ENCODE results near the gene UBE2B.
"Not testable (repeated sequence)": the region's sequence is repeated elsewhere in the genome, so short reads cannot be mapped to it uniquely, and the experiment has no call there.

The UBE2B gene

GRCh38 chr5:134421038-134421437, 49.7 kb downstream of the UBE2B start:
- not testable (repeated sequence) for H3K4me1 ChIP-seq (ENCODE audit: control insufficient read depth in 1 of 2, insufficient read depth in 2 of 2, low read length in 2 of 2); H3K27ac ChIP-seq (ENCODE audit: low read length); H3K9me3 ChIP-seq (ENCODE audit: control insufficient read depth in 1 of 2, low read length in 2 of 2); H3K4me3 ChIP-seq (ENCODE audit: low read depth in 1 of 2, low read length in 2 of 2); H3K36me3 ChIP-seq (ENCODE audit: control insufficient read depth in 1 of 2, insufficient read depth in 2 of 2, low read length in 2 of 2); H3K27me3 ChIP-seq (ENCODE audit: low read depth, low read length)

GRCh38 chr5:134422791-134423365, 51.5 kb downstream of the UBE2B start:
- H3K4me3 ChIP-seq (ENCODE audit: low read depth in 1 of 2, low read length in 2 of 2), result no peak overlapping the region
- no peaks in the 10 kb centered on the region for H3K4me1 ChIP-seq (ENCODE audit: control insufficient read depth in 1 of 2, insufficient read depth in 2 of 2, low read length in 2 of 2)
- H3K27ac ChIP-seq (ENCODE audit: low read length), result no peak overlapping the region
- H3K27me3 ChIP-seq (ENCODE audit: low read depth, low read length), result no peaks in the 10 kb centered on the region
- peaks cover 0 to 4% of the 10 kb centered on the region in 2 donors for H3K9me3 ChIP-seq (ENCODE audit: control insufficient read depth in 1 of 2, low read length in 2 of 2)
- no peaks in the 10 kb centered on the region for H3K36me3 ChIP-seq (ENCODE audit: control insufficient read depth in 1 of 2, insufficient read depth in 2 of 2, low read length in 2 of 2)

DNA sequence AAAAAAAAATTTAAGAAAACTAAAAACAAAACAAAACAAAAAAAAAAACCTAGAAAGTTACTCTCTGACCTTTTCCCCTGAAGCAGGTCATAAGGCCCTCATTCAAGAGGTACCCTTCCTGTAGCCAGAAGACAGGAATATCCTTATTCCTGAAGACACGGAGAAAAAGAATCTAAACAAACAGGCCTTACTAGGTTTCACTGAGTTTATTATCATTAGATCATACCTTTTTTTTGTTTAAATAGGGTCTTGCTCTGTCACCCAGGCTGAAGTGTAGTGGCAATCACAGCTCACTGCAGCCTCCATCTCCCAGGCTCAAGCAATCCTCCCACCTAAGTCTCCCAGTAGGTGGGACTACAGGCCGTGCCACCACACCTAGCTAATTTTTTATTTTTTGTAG, 52.0 kb downstream of the UBE2B start:
- H3K4me3 ChIP-seq (ENCODE audit: low read depth in 1 of 2, low read length in 2 of 2), result no peak overlapping the region
- H3K27me3 ChIP-seq (ENCODE audit: low read depth, low read length), result no peaks in the 10 kb centered on the region
- no peaks in the 10 kb centered on the region for H3K4me1 ChIP-seq (ENCODE audit: control insufficient read depth in 1 of 2, insufficient read depth in 2 of 2, low read length in 2 of 2)
- H3K36me3 ChIP-seq (ENCODE audit: control insufficient read depth in 1 of 2, insufficient read depth in 2 of 2, low read length in 2 of 2), result no peaks in the 10 kb centered on the region
- H3K27ac ChIP-seq (ENCODE audit: low read length), result no peak overlapping the region
- peaks cover 0 to 4% of the 10 kb centered on the region in 2 donors for H3K9me3 ChIP-seq (ENCODE audit: control insufficient read depth in 1 of 2, low read length in 2 of 2)

DNA sequence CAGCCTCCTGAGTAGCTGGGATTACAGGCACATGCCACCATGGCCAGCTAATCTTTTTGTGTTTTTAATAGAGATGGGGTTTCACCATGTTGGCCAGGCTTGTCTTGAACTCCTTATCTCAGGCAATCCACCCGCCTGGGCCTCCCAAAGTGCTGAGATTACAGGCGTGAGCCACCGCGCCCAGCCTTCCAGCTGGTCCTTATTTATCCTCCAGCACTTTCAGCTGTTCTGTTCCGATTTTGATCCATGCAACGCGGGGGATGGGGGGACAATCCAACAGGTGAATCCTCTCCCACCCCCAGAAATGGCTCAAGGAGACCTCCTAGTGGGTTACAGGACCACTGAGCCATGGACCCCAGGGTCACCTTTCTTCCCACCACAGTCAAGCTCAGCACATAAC, 55.0 kb downstream of the UBE2B start:
- Histone ChIP-seq H3K36me3 (ENCODE audit: control insufficient read depth in 1 of 2, insufficient read depth in 2 of 2, low read length in 2 of 2) (no peaks in the 10 kb centered on the region), H3K4me1 (ENCODE audit: control insufficient read depth in 1 of 2, insufficient read depth in 2 of 2, low read length in 2 of 2) (no peaks in the 10 kb centered on the region)

GRCh38 chr5:134427540-134428041, 56.2 kb downstream of the UBE2B start:
- no peaks in the 10 kb centered on the region for H3K4me1 ChIP-seq (ENCODE audit: control insufficient read depth in 1 of 2, insufficient read depth in 2 of 2, low read length in 2 of 2)
- no peaks in the 10 kb centered on the region for H3K9me3 ChIP-seq (ENCODE audit: control insufficient read depth in 1 of 2, low read length in 2 of 2)
- H3K36me3 ChIP-seq (ENCODE audit: control insufficient read depth in 1 of 2, insufficient read depth in 2 of 2, low read length in 2 of 2), result no peaks in the 10 kb centered on the region
- no peaks in the 10 kb centered on the region for H3K27me3 ChIP-seq (ENCODE audit: low read depth, low read length)
- H3K4me3 ChIP-seq (ENCODE audit: low read depth in 1 of 2, low read length in 2 of 2), result no peak overlapping the region
- no peak overlapping the region for H3K27ac ChIP-seq (ENCODE audit: low read length)

More for the DNA sequence above, 55.0 kb downstream of the UBE2B start:
- Histone ChIP-seq H3K27me3 (ENCODE audit: low read depth, low read length) (no peaks in the 10 kb centered on the region), H3K4me3 (ENCODE audit: low read depth in 1 of 2, low read length in 2 of 2) (no peak overlapping the region), H3K9me3 (ENCODE audit: control insufficient read depth in 1 of 2, low read length in 2 of 2) (no peaks in the 10 kb centered on the region), H3K27ac (ENCODE audit: low read length) (no peak overlapping the region)

DNA sequence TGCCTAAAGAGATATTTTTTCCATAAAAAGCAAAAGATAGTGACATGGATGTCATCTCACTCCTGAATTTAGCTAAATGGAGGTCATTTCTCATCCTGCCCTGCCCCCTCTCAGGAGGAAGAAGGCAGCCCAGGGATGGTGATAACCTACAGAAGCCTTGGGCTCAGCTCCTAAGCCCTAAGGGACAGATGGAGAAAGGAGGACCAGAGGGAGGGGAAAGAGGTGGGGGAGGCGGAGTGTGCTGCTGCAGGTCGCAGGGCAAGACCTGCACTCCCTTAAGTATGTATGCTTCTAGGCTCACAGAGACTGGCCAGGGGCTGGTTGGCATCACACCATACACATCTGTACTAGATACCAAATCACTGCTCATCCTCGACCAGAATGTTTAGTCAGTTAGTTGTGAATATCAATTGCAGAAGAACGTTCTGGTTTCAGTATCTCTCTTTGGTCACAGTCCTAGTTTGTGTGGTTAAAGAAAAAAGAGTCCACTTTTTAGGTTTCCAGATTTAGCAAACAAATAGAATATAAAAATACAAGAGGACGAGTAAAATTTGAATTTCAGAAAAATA, 58.7 kb downstream of the UBE2B start:
- H3K36me3 ChIP-seq (ENCODE audit: control insufficient read depth in 1 of 2, insufficient read depth in 2 of 2, low read length in 2 of 2), result no peaks in the 10 kb centered on the region
- no peaks in the 10 kb centered on the region for H3K9me3 ChIP-seq (ENCODE audit: control insufficient read depth in 1 of 2, low read length in 2 of 2)
- H3K27ac ChIP-seq (ENCODE audit: low read length), result no peak overlapping the region
- H3K4me1 ChIP-seq (ENCODE audit: control insufficient read depth in 1 of 2, insufficient read depth in 2 of 2, low read length in 2 of 2), result no peaks in the 10 kb centered on the region
- H3K27me3 ChIP-seq (ENCODE audit: low read depth, low read length), result no peaks in the 10 kb centered on the region
- no peak overlapping the region for H3K4me3 ChIP-seq (ENCODE audit: low read depth in 1 of 2, low read length in 2 of 2)

GRCh38 chr5:134432174-134432573, 60.8 kb downstream of the UBE2B start:
- Histone ChIP-seq H3K4me1 (ENCODE audit: control insufficient read depth in 1 of 2, insufficient read depth in 2 of 2, low read length in 2 of 2) (peaks cover 2 to 6% of the 10 kb centered on the region in 2 donors), H3K27me3 (ENCODE audit: low read depth, low read length) (no peaks in the 10 kb centered on the region), H3K36me3 (ENCODE audit: control insufficient read depth in 1 of 2, insufficient read depth in 2 of 2, low read length in 2 of 2) (peaks cover 0 to 3% of the 10 kb centered on the region in 2 donors), H3K27ac (ENCODE audit: low read length) (no peak overlapping the region), H3K9me3 (ENCODE audit: control insufficient read depth in 1 of 2, low read length in 2 of 2) (no peaks in the 10 kb centered on the region), H3K4me3 (ENCODE audit: low read depth in 1 of 2, low read length in 2 of 2) (no peak overlapping the region)

DNA sequence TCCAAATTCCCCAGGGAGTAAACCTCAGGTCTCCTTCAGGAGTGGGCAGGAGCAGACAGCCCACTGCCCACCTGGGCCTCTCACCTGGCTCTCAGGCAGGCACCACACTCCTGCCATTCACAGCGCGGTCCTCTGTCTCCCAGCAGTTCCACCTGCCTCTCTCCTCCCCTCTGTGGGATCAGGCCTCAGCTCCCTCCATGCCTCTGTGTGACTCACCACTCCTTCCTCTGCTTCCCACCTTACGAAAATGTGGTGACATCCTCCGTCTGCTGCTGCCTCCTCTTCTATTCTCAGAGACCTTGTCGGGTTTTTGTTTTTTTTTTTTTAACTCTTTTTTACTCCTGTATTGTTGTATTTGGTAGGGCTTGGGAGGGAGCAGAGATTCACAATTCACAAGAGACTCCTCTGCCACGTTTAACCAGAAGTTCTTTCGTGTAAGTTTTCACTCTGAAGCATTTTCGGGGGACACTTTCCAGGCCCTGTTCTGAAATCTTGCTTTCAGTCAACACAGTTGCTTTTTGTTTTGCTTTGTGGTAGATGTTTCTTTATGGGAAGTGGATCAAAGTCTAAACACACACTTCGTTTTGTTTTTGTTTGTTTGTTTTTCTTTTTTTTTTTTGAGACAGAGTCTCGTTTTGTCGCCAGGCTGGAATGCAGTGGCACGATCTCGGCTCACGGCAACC, 61.4 kb downstream of the UBE2B start:
- H3K9me3 ChIP-seq (ENCODE audit: control insufficient read depth in 1 of 2, low read length in 2 of 2), result no peaks in the 10 kb centered on the region
- H3K4me3 ChIP-seq (ENCODE audit: low read depth in 1 of 2, low read length in 2 of 2), result no peak overlapping the region
- no peak overlapping the region for H3K27ac ChIP-seq (ENCODE audit: low read length)
- peaks cover 0 to 3% of the 10 kb centered on the region in 2 donors for H3K36me3 ChIP-seq (ENCODE audit: control insufficient read depth in 1 of 2, insufficient read depth in 2 of 2, low read length in 2 of 2)
- no peaks in the 10 kb centered on the region for H3K27me3 ChIP-seq (ENCODE audit: low read depth, low read length)
- peaks cover 9 to 12% of the 10 kb centered on the region in 2 donors for H3K4me1 ChIP-seq (ENCODE audit: control insufficient read depth in 1 of 2, insufficient read depth in 2 of 2, low read length in 2 of 2)

DNA sequence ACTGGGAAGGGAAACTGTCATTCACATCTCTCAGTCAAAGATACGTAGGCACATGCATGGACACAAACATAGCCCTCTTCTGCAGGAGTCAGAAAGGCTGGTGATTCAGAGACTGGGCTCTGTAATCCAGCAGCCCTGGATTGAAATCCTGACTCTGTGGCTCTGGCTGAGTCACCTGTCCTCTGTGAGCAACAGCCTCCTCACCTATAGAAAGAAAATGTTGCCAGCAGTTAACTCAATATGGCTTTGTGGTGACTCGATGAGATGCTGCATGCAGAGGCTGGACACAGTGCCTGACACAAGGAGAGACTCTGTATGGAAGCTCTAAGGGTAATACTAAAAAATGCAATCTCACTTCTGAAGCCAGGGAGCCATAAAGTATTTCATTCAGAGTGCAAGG, 64.2 kb downstream of the UBE2B start:
- Histone ChIP-seq H3K27ac (ENCODE audit: low read length) (no peak overlapping the region), H3K9me3 (ENCODE audit: control insufficient read depth in 1 of 2, low read length in 2 of 2) (no peaks in the 10 kb centered on the region), H3K4me3 (ENCODE audit: low read depth in 1 of 2, low read length in 2 of 2) (no peak overlapping the region), H3K36me3 (ENCODE audit: control insufficient read depth in 1 of 2, insufficient read depth in 2 of 2, low read length in 2 of 2) (peaks cover 0 to 3% of the 10 kb centered on the region in 2 donors), H3K4me1 (ENCODE audit: control insufficient read depth in 1 of 2, insufficient read depth in 2 of 2, low read length in 2 of 2) (peaks cover 24 to 25% of the 10 kb centered on the region in 2 donors), H3K27me3 (ENCODE audit: low read depth, low read length) (no peaks in the 10 kb centered on the region)

DNA sequence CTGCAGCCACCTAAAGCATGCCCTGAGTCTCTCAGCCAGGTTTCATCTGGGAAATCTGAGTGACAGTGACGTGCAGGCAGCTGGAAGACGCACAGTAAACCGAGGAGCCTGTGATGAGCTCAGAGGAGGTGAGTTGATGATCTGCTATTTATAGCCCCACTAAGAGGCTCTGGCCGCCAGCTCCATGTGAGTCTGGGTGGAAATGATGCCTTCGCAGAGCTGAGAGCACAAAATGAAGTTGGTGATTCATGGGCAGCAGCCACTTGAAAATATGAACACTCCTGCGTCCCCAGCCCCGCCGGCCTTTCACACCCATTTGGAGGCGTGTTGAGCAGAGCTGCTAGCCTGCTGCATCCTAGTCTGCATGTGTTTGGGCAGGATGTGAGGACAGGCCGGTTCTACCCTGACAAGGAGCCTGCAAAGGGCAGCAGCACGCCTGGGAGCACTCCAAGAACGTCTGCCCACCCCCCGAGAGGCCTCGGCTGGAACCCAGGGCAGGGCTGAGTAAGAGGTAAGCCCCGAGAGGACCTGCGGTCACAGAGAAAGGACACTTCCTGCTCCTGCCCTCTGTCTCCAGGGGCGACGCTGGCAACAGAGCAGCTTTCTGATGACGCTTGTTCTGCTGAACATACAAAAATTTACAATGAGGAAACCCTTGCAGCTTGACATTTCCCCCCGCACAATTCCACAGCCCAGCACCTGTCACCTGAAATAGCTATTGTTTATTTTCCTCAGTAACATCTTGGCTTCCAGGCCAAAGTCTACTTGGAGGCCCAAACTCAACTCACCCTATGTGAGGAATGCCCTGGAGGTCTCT, 65.4 kb downstream of the UBE2B start:
- Histone ChIP-seq H3K4me3 (ENCODE audit: low read depth in 1 of 2, low read length in 2 of 2) (no peak overlapping the region), H3K27ac (ENCODE audit: low read length) (peak overlapping the region; percentile 83), H3K36me3 (ENCODE audit: control insufficient read depth in 1 of 2, insufficient read depth in 2 of 2, low read length in 2 of 2) (peaks cover 0 to 3% of the 10 kb centered on the region in 2 donors), H3K4me1 (ENCODE audit: control insufficient read depth in 1 of 2, insufficient read depth in 2 of 2, low read length in 2 of 2) (peaks cover 24 to 25% of the 10 kb centered on the region in 2 donors), H3K9me3 (ENCODE audit: control insufficient read depth in 1 of 2, low read length in 2 of 2) (no peaks in the 10 kb centered on the region), H3K27me3 (ENCODE audit: low read depth, low read length) (no peaks in the 10 kb centered on the region)

DNA sequence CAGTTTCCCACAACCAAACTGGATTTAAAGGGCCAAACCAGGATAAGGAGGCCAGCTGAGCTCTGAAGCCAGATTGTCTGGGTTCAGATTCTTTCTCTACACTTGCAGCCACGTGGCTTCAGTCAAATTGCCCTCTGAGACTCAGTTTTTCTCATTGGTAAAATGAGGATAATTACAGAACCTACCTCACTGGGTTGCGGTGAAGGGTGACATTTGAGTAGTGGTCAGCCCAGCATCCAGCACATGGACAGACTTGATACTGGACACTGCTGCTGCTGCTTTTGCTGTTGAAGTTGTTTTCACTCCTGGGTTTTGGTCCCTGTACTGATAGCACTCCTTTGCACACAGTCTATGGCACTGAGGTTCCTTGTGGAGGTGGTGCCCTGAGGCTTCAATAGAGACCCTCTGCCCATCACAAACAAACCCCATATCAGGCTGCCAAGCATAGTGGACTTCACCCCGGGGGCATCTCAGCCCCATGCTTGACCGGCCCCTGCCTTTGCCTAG, 66.0 kb downstream of the UBE2B start:
- Histone ChIP-seq H3K27me3 (ENCODE audit: low read depth, low read length) (no peaks in the 10 kb centered on the region), H3K4me1 (ENCODE audit: control insufficient read depth in 1 of 2, insufficient read depth in 2 of 2, low read length in 2 of 2) (peaks cover 24 to 25% of the 10 kb centered on the region in 2 donors), H3K27ac (ENCODE audit: low read length) (peak overlapping the region; percentile 83), H3K36me3 (ENCODE audit: control insufficient read depth in 1 of 2, insufficient read depth in 2 of 2, low read length in 2 of 2) (peaks cover 0 to 3% of the 10 kb centered on the region in 2 donors), H3K9me3 (ENCODE audit: control insufficient read depth in 1 of 2, low read length in 2 of 2) (no peaks in the 10 kb centered on the region), H3K4me3 (ENCODE audit: low read depth in 1 of 2, low read length in 2 of 2) (no peak overlapping the region)

All from muscle layer of duodenum (tissue), 2 donors.